Mesendoderm (in vitro differentiated cells): ENCODE measurements around the gene LETM1.
A peak's percentile ranks its signal among the peaks of the same experiment; 100 is the strongest.

Experiments used
- DNase-seq: peaks from one replicate; pipeline ENCODE4 v3.0.0; 2013
- H2AK5ac ChIP-seq: 2 replicates; pipeline ENCODE4 v1.6.1; 2013; ENCODE audit warnings: low read length, inconsistent platforms
- H2BK120ac ChIP-seq: 2 replicates; pipeline ENCODE4 v1.6.1; 2013; ENCODE audit warnings: low read depth, mild to moderate bottlenecking, low read length, moderate library complexity, mixed read lengths
- H2BK15ac ChIP-seq: replicated peaks from 2 replicates; pipeline ENCODE4 v1.6.1; 2013; ENCODE audit warnings: low read depth, mild to moderate bottlenecking, moderate library complexity
- H2BK5ac ChIP-seq: 2 replicates; pipeline ENCODE4 v1.6.1; 2013; ENCODE audit warnings: low read length, inconsistent platforms
- H3K18ac ChIP-seq: 2 replicates; pipeline ENCODE4 v1.6.1; 2013; ENCODE audit warnings: mild to moderate bottlenecking, low read length, mixed read lengths
- H3K23ac ChIP-seq: one replicate; pipeline ENCODE4 v1.6.1; 2013; ENCODE audit warnings: low read length
- H3K27ac ChIP-seq: 2 replicates; pipeline ENCODE4 v1.5.1; 2013; ENCODE audit warnings: low read depth, mild to moderate bottlenecking, inconsistent platforms, low read length, moderate library complexity
- H3K27me3 ChIP-seq: 2 replicates; pipeline ENCODE4 v1.6.1; 2013; ENCODE audit warnings: low read length, control low read depth, mild to moderate bottlenecking, inconsistent platforms; ENCODE audit not compliant: insufficient read depth, poor library complexity
- H3K36me3 ChIP-seq: 2 replicates; pipeline ENCODE4 v1.6.1; 2013; ENCODE audit warnings: low read length, inconsistent platforms; ENCODE audit not compliant: control insufficient read depth, insufficient read depth
- H3K4ac ChIP-seq: one replicate; pipeline ENCODE4 v1.6.1; 2013; ENCODE audit warnings: low read depth, mild to moderate bottlenecking, low read length, moderate library complexity
- H3K4me1 ChIP-seq: 2 replicates; pipeline ENCODE4 v1.6.1; 2013; ENCODE audit warnings: low read depth, low read length, inconsistent platforms; ENCODE audit not compliant: control insufficient read depth
- H3K4me2 ChIP-seq: 2 replicates; pipeline ENCODE4 v1.6.1; 2013; ENCODE audit warnings: low read length
- H3K4me3 ChIP-seq: 2 replicates; pipeline ENCODE4 v1.5.1; 2013; ENCODE audit warnings: mild to moderate bottlenecking, low read length
- H3K56ac ChIP-seq: one replicate; pipeline ENCODE4 v1.6.1; 2013; ENCODE audit warnings: low read length
- H3K79me1 ChIP-seq: 2 replicates; pipeline ENCODE4 v1.6.1; 2013; ENCODE audit warnings: low read length, inconsistent platforms
- H3K79me2 ChIP-seq: 2 replicates; pipeline ENCODE4 v1.6.1; 2013; ENCODE audit warnings: mild to moderate bottlenecking, low read length; ENCODE audit not compliant: control insufficient read depth, insufficient read depth
- H3K9ac ChIP-seq: 2 replicates; pipeline ENCODE4 v1.6.1; 2013; ENCODE audit warnings: low read length, inconsistent platforms
- H4K5ac ChIP-seq: one replicate; pipeline ENCODE4 v1.6.1; 2013; ENCODE audit warnings: low read length
- H4K8ac ChIP-seq: one replicate; pipeline ENCODE4 v1.6.1; 2013; ENCODE audit warnings: low read depth, mild to moderate bottlenecking, control low read depth, low read length, moderate library complexity
- WGBS: extraction: QIAGEN DNeasy Blood & Tissue Kit; methylation state at CpG from one replicate; pipeline ENCODE4 v1.1.7; 2013; ENCODE audit warnings: low lambda C conversion rate, missing lambda C conversion rate; ENCODE audit not compliant: insufficient coverage; ENCODE audit errors: extremely low coverage; 5-methylcytosine and 5-hydroxymethylcytosine counted together

Gene LETM1

DNA sequence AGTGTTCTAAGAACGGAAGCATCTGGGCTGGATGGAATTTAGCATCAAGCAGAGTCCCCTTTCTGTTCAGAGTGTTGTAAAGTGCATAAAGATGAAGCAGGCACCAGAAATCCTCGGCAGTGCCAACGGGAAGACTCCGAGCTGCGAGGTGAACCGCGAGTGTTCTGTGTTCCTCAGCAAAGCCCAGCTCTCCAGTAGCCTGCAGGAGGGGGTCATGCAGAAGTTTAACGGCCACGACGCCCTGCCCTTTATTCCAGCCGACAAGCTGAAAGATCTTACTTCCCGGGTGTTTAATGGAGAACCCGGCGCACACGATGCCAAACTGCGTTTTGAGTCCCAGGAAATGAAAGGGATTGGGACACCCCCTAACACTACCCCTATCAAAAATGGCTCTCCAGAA is 44.7 kb upstream of the LETM1 start:
- Histone ChIP-seq H3K79me1 (peaks cover 30% of the 10 kb centered on the region), H2BK120ac (no peak overlapping the region), H3K4me2 (no peak overlapping the region), H2BK5ac (no peak overlapping the region), H3K27me3 (no peaks in the 10 kb centered on the region), H4K8ac (no peak overlapping the region), H3K4ac (no peak overlapping the region), H3K79me2 (peaks cover 18% of the 10 kb centered on the region), H4K5ac (no peak overlapping the region), H3K9ac (no peak overlapping the region), H3K18ac (no peak overlapping the region), H3K23ac (no peak overlapping the region), H3K27ac (no peak overlapping the region), H2BK15ac (no peak overlapping the region), H3K36me3 (peaks cover 8% of the 10 kb centered on the region), H3K56ac (no peak overlapping the region), H3K4me1 (no peaks in the 10 kb centered on the region), H2AK5ac (no peak overlapping the region), H3K4me3 (no peak overlapping the region)
- no peak for DNase-seq
- no CpG with 5 or more reads among the region's 16 CpGs for WGBS

DNA sequence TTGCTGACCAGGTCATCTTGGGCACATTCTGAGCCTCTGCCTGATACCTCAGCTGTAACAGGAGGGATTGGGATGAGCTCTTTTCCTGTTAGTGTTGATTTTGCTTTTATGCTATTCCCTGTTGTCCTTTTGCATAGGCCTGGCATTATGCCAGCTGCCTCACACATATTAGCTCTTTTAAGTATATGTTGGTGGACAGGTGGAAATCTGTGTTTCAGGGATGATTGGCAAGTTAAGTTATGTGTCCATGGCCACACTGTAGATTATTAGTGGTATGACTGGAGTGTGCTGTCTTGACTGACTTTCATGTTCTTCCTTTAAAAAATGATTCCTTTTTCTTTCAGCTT is 44.1 kb upstream of the LETM1 start:
- Histone ChIP-seq H4K5ac (no peak overlapping the region), H4K8ac (no peak overlapping the region), H3K36me3 (peaks cover 8% of the 10 kb centered on the region)

DNA sequence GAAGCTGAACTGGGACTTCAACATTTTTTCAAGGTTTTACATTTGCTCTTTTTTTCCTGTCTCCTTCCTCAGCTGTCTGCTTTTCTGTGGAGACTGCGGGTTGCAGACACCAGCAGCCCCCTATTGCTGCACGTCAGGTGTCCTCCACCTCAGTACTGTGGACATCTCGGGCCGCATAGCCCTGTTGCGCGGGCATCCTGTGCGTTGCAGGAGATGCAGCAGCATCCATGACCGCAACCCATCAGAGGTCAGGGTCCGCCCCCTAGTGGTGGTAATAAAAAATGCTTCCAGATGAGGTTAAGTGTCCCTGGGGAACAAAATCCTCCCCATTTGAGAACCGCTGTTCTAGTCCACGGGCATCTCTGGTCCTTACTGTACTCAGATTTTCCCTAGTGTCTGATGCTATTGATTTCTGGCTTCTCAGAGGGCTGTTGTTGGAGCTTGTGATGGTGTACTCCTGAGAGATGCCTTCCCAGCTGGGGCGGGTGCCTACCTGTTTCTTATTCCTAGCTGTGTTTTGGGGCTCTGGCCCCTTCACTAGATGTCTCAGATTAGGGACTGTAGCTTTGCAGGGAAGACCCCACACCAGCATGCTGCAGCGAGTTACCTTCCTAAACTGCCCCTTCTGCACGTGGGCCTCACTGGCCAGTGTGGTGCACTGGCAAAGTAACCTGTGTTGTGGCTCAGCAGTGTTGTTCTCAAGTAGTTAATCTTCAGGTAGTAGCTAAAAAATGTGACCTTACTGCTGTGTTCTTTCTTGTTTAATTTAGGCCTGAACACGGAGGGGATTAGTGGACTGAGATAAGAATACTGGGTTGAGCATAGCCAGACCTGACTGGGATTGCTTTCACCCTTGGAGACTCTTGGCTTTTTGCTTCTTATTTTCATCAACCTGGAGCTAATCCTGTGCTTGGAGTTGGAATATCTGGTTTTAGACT is 43.5 kb upstream of the LETM1 start:
- peaks cover 8% of the 10 kb centered on the region for H3K36me3 ChIP-seq
- no peak overlapping the region for H4K5ac ChIP-seq
- peaks cover 30% of the 10 kb centered on the region for H3K79me1 ChIP-seq
- WGBS = no CpG with 5 or more reads among the region's 15 CpGs
- peak; percentile 86 for DNase-seq
- no peak overlapping the region for H3K23ac ChIP-seq
- H3K56ac ChIP-seq = no peak overlapping the region
- no peak overlapping the region for H2BK15ac ChIP-seq
- H3K4me3 ChIP-seq = no peak overlapping the region
- H3K18ac ChIP-seq = no peak overlapping the region
- no peak overlapping the region for H3K9ac ChIP-seq
- H2BK120ac ChIP-seq = no peak overlapping the region
- H3K27ac ChIP-seq = no peak overlapping the region
- H3K4me2 ChIP-seq = no peak overlapping the region
- H3K4me1 ChIP-seq = no peaks in the 10 kb centered on the region
- no peak overlapping the region for H2AK5ac ChIP-seq
- H4K8ac ChIP-seq = no peak overlapping the region
- no peak overlapping the region for H2BK5ac ChIP-seq
- H3K79me2 ChIP-seq = peaks cover 20% of the 10 kb centered on the region
- H3K27me3 ChIP-seq = no peaks in the 10 kb centered on the region
- H3K4ac ChIP-seq = no peak overlapping the region

More for the DNA sequence above, 44.1 kb upstream of the LETM1 start:
- Histone ChIP-seq H3K56ac (no peak overlapping the region), H3K18ac (no peak overlapping the region), H3K27ac (no peak overlapping the region), H2AK5ac (no peak overlapping the region), H3K4me1 (no peaks in the 10 kb centered on the region), H2BK5ac (no peak overlapping the region), H3K4ac (no peak overlapping the region), H2BK120ac (no peak overlapping the region), H3K27me3 (no peaks in the 10 kb centered on the region), H3K79me1 (peaks cover 30% of the 10 kb centered on the region), H3K4me2 (no peak overlapping the region), H3K4me3 (no peak overlapping the region), H3K9ac (no peak overlapping the region), H3K23ac (no peak overlapping the region), H2BK15ac (no peak overlapping the region), H3K79me2 (peaks cover 20% of the 10 kb centered on the region)
- no peak for DNase-seq

DNA sequence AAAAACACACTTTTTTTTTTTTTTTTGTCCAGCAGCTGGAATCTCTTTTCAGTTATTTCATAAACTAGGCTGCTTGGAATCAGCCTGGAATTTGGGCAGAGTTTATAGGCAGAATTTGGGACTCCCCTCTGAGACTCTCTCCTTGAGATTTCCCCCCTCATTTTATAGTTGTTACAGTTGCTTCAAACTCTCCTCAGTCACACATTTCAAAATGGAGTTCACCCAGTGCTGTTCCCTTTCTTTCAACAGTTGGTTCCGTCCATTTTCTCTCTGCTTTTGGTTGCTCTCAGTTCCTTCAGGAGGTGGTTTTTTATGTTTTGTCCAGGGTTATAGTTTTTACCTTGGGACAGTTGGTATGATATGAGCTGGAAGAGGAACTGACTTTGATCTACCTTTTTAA is 42.7 kb upstream of the LETM1 start:
- H2BK15ac ChIP-seq = no peak overlapping the region
- no CpG with 5 or more reads among the region's 1 CpG for WGBS
- H3K23ac ChIP-seq = no peak overlapping the region
- H3K36me3 ChIP-seq = peaks cover 8% of the 10 kb centered on the region
- H3K4me1 ChIP-seq = no peaks in the 10 kb centered on the region
- peaks cover 21% of the 10 kb centered on the region for H3K79me2 ChIP-seq
- H3K9ac ChIP-seq = no peak overlapping the region
- H3K27ac ChIP-seq = no peak overlapping the region
- H3K79me1 ChIP-seq = peaks cover 32% of the 10 kb centered on the region
- no peak overlapping the region for H3K56ac ChIP-seq
- no peak overlapping the region for H3K4me2 ChIP-seq
- no peaks in the 10 kb centered on the region for H3K27me3 ChIP-seq
- H4K8ac ChIP-seq = no peak overlapping the region
- H2BK5ac ChIP-seq = no peak overlapping the region
- H3K4me3 ChIP-seq = no peak overlapping the region
- no peak overlapping the region for H2AK5ac ChIP-seq
- H4K5ac ChIP-seq = no peak overlapping the region
- H2BK120ac ChIP-seq = no peak overlapping the region
- H3K4ac ChIP-seq = no peak overlapping the region
- no peak overlapping the region for H3K18ac ChIP-seq
- DNase-seq = no peak

- no peak overlapping the region for H3K23ac ChIP-seq
- peaks cover 31% of the 10 kb centered on the region for H3K79me1 ChIP-seq
- no peak overlapping the region for H3K4me2 ChIP-seq
- H3K36me3 ChIP-seq = peaks cover 8% of the 10 kb centered on the region
- H3K4me3 ChIP-seq = no peak overlapping the region
- no peak overlapping the region for H2AK5ac ChIP-seq
- no peak overlapping the region for H2BK120ac ChIP-seq
- no peak overlapping the region for H2BK5ac ChIP-seq
- no peak overlapping the region for H2BK15ac ChIP-seq
- no peak overlapping the region for H3K27ac ChIP-seq
- H3K56ac ChIP-seq = no peak overlapping the region
- H4K8ac ChIP-seq = no peak overlapping the region
- H3K4ac ChIP-seq = no peak overlapping the region
- H3K27me3 ChIP-seq = no peaks in the 10 kb centered on the region
- H3K79me2 ChIP-seq = peaks cover 22% of the 10 kb centered on the region
- H4K5ac ChIP-seq = no peak overlapping the region
- DNase-seq = no peak
- no peak overlapping the region for H3K18ac ChIP-seq
- no peak overlapping the region for H3K9ac ChIP-seq
- H3K4me1 ChIP-seq = no peaks in the 10 kb centered on the region
- WGBS = no CpG with 5 or more reads among the region's 6 CpGs
Measured at GRCh38 chr4:1898007-1898406, 42.1 kb upstream of the LETM1 start.

DNA sequence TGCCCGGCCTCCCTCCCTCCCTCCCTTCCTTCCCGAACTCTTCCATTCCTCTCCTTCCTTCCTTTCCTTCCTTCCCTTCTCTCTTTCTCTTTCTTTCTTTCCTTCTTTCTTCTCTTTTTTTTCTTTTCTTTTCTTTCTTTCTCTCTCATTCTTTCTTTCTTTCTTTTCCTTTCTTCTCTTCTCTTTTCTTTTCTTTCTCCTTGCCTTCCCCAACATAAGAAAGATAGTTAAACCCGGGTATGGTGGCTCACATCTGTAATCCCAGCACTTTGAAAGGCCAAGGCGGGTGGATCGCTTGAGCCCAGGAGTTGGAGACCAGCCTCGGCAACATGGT is 40.7 kb upstream of the LETM1 start:
- Histone ChIP-seq H3K4ac (no peak overlapping the region), H3K23ac (no peak overlapping the region), H3K4me2 (no peak overlapping the region), H3K4me3 (no peak overlapping the region), H3K79me1 (peaks cover 30% of the 10 kb centered on the region), H3K36me3 (peaks cover 6% of the 10 kb centered on the region), H3K18ac (no peak overlapping the region), H4K5ac (no peak overlapping the region), H3K56ac (no peak overlapping the region), H3K27me3 (no peaks in the 10 kb centered on the region), H2BK5ac (no peak overlapping the region), H2BK15ac (no peak overlapping the region), H3K4me1 (no peaks in the 10 kb centered on the region), H2AK5ac (no peak overlapping the region), H3K27ac (no peak overlapping the region), H4K8ac (no peak overlapping the region), H3K79me2 (peaks cover 21% of the 10 kb centered on the region), H2BK120ac (no peak overlapping the region), H3K9ac (no peak overlapping the region)
- 100% methylated on average over 1 of the region's 6 CpGs for WGBS
- no peak for DNase-seq
